ENCODE results near the gene MYBPC1. TPM values are rescaled to one million over a fixed set of nuclear protein-coding genes. Genes with fewer than 3 reads are reported as not detected.

MYBPC1 gene
- polyA plus RNA-seq, 3 donors, result 0.04 to 0.16 TPM; not detected in 1

GRCh38 chr12:101563212-101563611, 31.6 kb upstream of the MYBPC1 start:
- Histone ChIP-seq H3K9me3 (replicated peaks in 1 of 2; ENCODE audit: control insufficient read depth in 1 of 2, insufficient read depth in 1 of 2, low read length in 2 of 2) (no peaks in the 10 kb centered on the region), H3K9ac (ENCODE audit: insufficient read depth, low read length, poor library complexity, severe bottlenecking) (no peak overlapping the region), H3K4me2 (replicated peaks; ENCODE audit: extremely low read depth, low read length, poor library complexity, severe bottlenecking) (no peak overlapping the region), H3K27ac (ENCODE audit: low read depth in 1 of 2, low read length in 2 of 2) (no peak overlapping the region), H3K27me3 (ENCODE audit: control insufficient read depth in 2 of 2, insufficient read depth in 2 of 2, low read length in 2 of 2) (no peaks in the 10 kb centered on the region), H3K79me2 (ENCODE audit: insufficient read depth, low read length) (no peaks in the 10 kb centered on the region), H3K4me1 (ENCODE audit: control insufficient read depth in 1 of 2, insufficient read depth in 2 of 2, low read length in 2 of 2) (peaks cover 7 to 11% of the 10 kb centered on the region in 2 donors), H2AFZ (ENCODE audit: insufficient read depth, low read depth, low read length, poor library complexity, severe bottlenecking) (peak overlapping the region; percentile 32), H3K36me3 (replicated peaks in 1 of 2; ENCODE audit: control insufficient read depth in 1 of 2, insufficient read depth in 2 of 2, low read length in 2 of 2) (no peaks in the 10 kb centered on the region), H3K4me3 (replicated peaks in 1 of 3; ENCODE audit: low read depth in 2 of 3, low read length in 3 of 3) (no peak overlapping the region), H4K20me1 (ENCODE audit: insufficient read depth, low read length) (no peaks in the 10 kb centered on the region)
- Mint-ChIP-seq H3K27me3 (ENCODE audit: low read depth in 3 of 3) (peaks cover 0 to 9% (median 2%) of the 10 kb centered on the region in 3 donors), H3K4me1 (peaks cover 19% of the 10 kb centered on the region), H3K36me3 (no peaks in the 10 kb centered on the region), H3K9me3 (peaks cover 0 to 8% (median 4%) of the 10 kb centered on the region in 7 donors), H3K27ac (peak overlapping the region in 1 of 7 donors; percentile 39), H3K4me3 (no peak overlapping the region)
- 0% methylated on average over 1 of the region's 1 CpG for WGBS (ENCODE audit: insufficient coverage)
- TF ChIP-seq CTCF (IDR thresholded peaks at IDR 0.05), result no peak
- DNase-seq, result peak; percentile 21 to 40 (median 27)
- intact Hi-C loops (cut with micrococcal nuclease), result no loop called here

GRCh38 chr12:101564912-101565311, 29.9 kb upstream of the MYBPC1 start:
- H3K27ac ChIP-seq (ENCODE audit: low read depth in 1 of 2, low read length in 2 of 2), result no peak overlapping the region
- no peaks in the 10 kb centered on the region for H3K9me3 ChIP-seq (replicated peaks in 1 of 2; ENCODE audit: control insufficient read depth in 1 of 2, insufficient read depth in 1 of 2, low read length in 2 of 2)
- DNase-seq, result peak; percentile 36 to 48 (median 46)
- Mint-ChIP-seq H3K27ac (peak overlapping the region in 1 of 7 donors; percentile 64), H3K36me3 (no peaks in the 10 kb centered on the region), H3K9me3 (peaks cover 0 to 8% (median 4%) of the 10 kb centered on the region in 7 donors), H3K4me3 (no peak overlapping the region), H3K27me3 (ENCODE audit: low read depth in 3 of 3) (peaks cover 0 to 9% (median 2%) of the 10 kb centered on the region in 3 donors), H3K4me1 (peaks cover 21% of the 10 kb centered on the region)
- H3K36me3 ChIP-seq (replicated peaks in 1 of 2; ENCODE audit: control insufficient read depth in 1 of 2, insufficient read depth in 2 of 2, low read length in 2 of 2), result no peaks in the 10 kb centered on the region
- intact Hi-C loops (cut with micrococcal nuclease), result no loop called here
- no peak overlapping the region for H3K9ac ChIP-seq (ENCODE audit: insufficient read depth, low read length, poor library complexity, severe bottlenecking)
- whole genome bisulfite sequencing (ENCODE audit: insufficient coverage), result no CpG with 5 or more reads among the region's 2 CpGs
- no peak overlapping the region for H2AFZ ChIP-seq (ENCODE audit: insufficient read depth, low read depth, low read length, poor library complexity, severe bottlenecking)
- peak overlapping the region in 1 of 3 experiments; percentile 15 for H3K4me3 ChIP-seq (replicated peaks in 1 of 3; ENCODE audit: low read depth in 2 of 3, low read length in 3 of 3)
- H3K4me1 ChIP-seq (ENCODE audit: control insufficient read depth in 1 of 2, insufficient read depth in 2 of 2, low read length in 2 of 2), result peaks cover 8 to 11% of the 10 kb centered on the region in 2 donors
- H3K4me2 ChIP-seq (replicated peaks; ENCODE audit: extremely low read depth, low read length, poor library complexity, severe bottlenecking), result peak overlapping the region; percentile 20
- no peaks in the 10 kb centered on the region for H3K79me2 ChIP-seq (ENCODE audit: insufficient read depth, low read length)
- H3K27me3 ChIP-seq (ENCODE audit: control insufficient read depth in 2 of 2, insufficient read depth in 2 of 2, low read length in 2 of 2), result no peaks in the 10 kb centered on the region
- H4K20me1 ChIP-seq (ENCODE audit: insufficient read depth, low read length), result no peaks in the 10 kb centered on the region
- no peak for TF ChIP-seq CTCF (IDR thresholded peaks at IDR 0.05)
